COLO829 (cell line): ENCODE data around the gene DPY19L1.
A peak's percentile ranks its signal among the peaks of the same experiment; 100 is the strongest.
"Not testable (repeated sequence)": the region's sequence is repeated elsewhere in the genome, so short reads cannot be mapped to it uniquely, and the experiment has no call there.

Experiments
- DNase-seq: peaks from one replicate; pipeline ENCODE4 v3.0.0; 2012; ENCODE audit warnings: low spot score

DPY19L1 gene

DNA sequence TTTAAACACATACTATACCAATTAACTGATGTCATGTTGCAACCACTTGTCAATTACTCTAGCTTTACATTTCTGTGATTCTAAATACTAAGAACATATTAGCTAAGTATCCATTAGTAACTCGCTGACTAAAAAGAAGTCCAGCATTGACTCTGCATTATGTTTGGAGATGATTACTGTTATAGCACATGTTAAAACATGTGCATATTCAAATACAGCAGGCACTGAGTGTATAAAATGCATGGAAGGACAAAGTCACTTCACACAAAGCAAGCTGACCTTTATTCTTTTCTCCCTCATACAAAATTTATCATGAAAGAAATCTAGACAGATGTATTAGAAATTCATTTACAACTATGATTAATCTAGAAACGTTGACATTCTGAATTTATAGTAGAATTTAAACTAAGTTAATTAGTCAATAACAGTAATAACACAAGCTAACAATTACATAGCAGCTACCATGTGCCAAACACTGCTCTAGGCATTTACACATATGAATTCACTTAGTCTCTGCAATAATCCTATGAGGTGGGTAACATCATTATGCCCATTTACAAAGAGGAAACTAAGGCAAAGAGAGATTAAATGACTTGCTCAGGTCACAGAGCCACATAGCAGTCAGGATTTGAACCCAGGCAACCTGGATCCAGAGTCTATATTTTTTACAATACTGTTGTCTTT is 48.7 kb downstream of the DPY19L1 start:
- not testable (repeated sequence) for DNase-seq

DNA sequence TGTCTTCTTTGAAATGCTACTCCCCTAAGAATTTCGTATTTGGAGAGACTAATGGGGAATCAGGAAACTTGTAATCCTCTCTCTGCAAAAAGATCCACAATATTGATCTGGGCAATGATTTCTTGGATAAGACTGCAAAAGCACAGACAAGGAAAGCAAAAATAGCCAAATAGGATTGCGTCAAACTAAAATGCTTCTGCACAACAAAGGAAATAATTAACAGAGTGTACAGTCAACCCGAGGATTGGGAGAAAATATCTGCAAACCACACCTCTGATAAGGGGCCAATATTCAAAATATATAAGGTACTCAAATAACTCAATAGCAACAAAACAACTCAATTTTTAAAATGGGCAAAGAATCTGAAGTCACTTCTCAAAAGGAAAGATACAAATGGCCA is 52.1 kb downstream of the DPY19L1 start:
- not testable (repeated sequence) for DNase-seq

DNA sequence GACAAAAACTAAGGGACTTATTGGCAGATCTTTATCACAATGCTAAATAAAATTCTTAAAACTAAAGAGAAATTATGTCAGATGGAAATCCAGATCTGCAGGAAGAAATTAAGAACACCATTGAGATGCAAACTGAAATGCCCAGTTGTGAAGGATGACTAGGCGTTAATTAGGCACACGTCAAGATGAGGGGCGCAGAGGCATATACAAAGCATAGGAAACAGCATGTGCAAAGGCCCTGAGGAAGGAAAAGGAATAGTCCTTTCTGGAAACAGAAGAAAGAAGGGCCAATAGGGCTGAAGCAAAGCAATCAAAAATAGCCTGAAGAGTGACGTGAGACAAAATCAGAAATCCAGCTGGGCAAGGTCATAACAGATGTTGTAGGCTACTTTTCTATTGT is 53.1 kb downstream of the DPY19L1 start:
- not testable (repeated sequence) for DNase-seq

DNA sequence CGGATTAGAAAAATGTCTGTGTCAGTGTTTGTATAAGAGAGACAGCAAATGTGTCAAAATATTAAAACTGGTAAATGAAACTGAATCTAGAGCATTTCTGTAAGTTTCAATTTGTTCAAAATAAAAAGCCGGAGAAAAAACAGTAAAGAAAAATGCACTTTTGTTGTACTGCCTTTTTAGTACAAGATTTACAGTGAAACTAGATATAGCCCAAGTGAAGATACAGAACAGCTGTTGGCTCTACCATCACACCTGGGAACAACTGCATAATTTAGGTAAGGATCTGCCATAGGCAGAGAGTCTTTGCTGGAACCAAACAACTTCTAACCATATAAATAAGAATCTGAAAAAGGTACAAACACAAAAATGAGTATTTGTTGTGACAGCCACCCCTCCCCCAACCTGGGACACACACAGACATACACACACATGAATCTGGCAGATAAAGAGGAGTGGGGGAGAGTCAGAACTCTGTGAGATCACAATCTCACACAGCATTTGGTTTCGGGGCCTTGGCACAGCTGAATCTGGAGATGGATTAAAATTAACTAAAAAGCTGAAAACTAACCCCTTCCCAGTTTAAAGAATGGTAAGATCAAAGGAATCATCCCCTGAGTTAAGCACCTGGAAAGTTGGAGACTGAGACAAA is 54.8 kb downstream of the DPY19L1 start:
- DNase-seq = no peak

DNA sequence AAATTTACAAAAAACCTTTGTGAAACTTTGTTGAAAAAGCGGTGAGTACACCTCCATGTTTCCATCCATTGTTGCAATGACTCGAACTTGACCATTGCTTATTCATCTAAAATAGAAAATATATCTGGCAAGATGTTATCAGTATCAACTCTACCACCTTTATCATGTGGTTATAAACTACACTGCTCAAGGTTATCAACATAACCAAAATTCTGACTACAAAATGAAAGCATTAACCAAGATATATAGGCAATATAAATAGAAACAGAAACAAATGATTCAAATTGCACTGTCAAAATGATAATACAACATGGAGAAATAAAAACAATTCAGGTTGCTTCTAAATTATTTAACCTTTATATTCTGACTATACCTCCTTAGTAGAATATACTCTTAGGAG is 58.2 kb downstream of the DPY19L1 start:
- not testable (repeated sequence) for DNase-seq

DNA sequence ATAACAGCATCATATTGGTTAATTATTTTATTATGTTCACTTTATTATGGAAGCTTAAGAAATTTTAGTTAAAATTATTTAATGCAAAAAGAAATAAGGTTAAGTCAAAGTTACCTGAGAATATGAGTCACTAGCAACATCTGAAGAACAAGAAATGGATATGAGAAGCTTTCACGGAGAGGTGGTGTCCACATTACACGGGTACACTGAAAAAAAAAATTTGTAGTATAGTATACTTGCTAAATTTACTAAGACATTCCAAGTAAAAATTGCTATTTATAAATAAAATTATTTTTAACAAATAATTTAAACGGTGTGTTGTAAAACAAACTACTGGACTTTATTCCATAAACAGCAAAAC is 63.9 kb downstream of the DPY19L1 start:
- no peak for DNase-seq

DNA sequence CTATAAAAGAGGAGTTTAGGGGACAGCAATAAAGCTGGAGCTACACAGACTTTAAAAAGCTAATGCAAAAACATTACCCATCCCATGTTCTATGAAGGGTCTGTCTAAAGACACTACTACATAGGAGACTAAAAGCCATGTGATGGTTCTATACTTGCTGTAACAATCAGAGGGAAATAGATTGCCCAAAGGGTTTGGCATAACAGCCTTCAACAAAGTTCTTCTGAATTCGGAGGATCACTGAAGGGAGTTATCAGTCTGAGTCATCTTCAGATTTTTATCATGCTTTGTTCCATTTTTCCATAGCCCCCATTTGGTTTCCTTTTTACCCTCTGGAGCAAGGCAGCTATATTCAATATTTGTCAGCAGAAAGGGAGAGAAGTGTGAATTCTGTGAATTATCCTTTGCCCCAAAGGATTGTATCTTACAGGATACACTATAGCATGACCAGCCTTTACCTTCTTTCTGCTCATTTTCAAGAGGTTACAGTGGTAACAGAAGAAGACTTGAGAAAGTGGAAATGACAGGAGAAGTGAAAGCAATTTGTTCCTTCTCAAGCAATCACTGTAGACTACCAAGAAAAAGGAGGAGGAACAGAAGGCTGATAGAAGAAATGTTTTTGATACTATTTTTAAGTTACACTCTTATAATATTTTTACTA is 64.4 kb downstream of the DPY19L1 start:
- not testable (repeated sequence) for DNase-seq

DNA sequence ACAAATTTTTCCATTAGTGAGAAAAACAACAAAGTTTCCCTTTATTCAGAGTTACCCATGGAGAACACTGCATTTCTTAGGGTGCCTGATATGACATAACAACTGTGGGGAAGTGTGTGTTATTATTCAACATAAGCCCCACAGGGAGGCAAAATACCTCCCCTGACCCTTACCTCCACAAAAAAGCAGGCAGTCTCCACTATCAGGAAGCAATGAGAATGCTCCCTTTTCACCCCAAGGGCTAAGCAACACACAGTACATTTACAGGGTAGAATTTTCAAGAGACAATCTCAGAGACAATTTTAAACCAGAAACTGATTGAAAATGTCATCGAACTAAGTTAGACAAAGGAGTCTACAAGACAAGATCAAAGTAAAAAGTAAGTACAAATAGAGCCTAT is 69.5 kb downstream of the DPY19L1 start:
- not testable (repeated sequence) for DNase-seq

DNA sequence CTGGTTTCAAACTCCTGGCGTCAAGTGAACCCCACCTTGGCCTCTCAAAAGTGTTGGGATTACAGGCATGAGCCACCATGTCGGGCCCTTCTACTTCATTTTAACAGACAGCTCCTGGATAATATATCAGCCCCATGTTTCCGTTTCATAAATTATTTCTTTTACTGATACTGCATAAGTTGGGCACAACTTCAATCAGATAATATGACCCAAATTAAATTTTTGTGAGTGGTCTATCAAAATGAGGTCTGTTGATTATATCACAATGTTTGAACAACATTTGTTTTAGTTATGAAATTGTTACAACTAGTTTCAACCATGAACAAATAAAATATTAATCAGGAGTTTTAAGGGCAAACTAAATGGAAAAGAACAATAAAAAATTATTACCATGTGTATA is 70.8 kb downstream of the DPY19L1 start:
- not testable (repeated sequence) for DNase-seq

DNA sequence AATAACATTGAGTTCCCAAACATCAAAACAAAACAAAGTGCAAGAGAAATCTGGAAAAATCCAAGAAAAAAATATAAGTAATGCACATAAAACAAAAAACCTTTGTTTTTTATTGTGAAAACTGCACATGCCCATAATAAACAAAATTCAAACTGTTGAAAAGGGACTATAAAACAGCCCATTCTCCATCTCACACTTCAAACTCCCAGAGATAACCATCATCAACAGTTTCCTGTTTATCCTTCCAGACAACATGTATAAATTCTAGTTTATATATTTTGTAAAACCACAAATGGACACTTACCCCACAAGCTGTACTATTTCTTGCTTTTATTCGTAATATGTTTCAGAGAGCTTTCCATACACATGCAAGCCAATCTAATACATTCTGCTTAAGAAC is 79.3 kb downstream of the DPY19L1 start:
- DNase-seq = no peak

DNA sequence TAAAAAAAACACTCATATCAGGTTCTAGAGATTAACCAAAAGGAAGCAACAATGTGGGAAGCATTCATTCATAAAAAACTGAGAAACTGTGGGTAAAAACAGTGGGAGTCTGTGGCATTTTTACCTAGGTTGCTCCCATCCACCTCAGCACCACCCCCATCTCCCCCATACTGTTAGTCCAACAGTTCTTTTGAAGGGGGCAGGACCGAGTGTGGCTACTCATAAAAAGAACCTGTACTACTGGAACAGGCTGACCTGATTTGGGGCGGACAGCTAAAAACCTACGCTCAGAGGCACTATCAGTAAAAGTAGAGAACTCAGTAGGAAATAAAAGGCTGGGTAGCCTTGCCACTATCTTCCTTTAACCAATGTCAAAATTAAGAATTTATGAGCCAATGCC is 84.5 kb downstream of the DPY19L1 start:
- DNase-seq = no peak

DNA sequence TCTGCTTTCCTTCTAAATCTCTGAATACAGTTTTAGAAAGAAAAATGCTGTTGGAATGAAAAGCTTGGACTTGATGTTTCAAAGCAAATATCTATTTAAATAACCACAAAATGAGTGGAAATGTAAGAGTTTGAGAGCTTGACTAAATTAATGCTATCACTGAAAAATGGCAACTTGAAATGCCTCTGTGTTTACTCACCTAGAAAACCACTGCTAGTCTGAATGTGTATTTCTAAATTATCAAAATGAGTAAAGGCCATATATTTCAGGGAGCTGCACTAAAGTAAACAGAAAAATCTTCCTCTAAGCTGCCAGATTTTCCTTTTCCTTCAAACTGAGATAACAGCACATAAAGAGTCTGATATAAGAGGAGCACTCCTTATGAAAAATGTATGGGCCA is 87.9 kb downstream of the DPY19L1 start:
- DNase-seq = no peak

DNA sequence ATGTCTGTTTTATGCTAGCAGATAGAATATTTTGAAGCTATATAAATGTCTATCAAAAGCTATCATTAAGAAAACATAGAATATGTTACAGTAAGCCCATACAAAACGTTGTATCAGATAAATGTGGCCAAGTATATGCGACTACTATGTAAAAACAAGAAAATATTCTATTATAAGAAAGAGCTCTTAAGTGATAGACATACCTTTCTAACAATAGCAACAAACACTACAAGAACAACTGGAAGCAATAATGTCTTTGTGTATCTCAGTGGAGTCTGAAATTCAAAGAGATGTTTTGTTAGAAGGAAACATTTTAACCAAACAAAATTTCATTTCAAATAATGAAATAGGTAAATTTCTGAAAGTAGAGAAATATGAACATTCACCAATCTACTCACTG is 89.9 kb downstream of the DPY19L1 start:
- DNase-seq = not testable (repeated sequence)

DNA sequence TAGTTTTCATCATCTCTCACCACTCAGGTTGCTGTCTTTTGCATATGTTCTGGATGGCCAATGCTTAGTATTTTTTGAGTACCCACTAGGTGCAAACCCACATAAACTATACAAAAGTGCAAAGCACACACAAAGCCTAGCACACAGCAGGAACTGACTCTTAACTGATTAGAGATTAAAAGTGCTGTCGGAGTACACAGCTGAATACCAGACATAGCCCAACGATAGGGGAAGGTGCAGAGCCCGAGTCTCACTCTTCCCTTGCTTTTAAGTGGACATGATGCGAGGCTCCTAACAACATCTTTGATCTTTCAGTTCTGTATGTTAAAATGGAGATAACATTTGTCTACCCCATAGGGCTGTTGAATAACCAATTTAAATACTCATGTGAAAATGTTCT is 90.8 kb downstream of the DPY19L1 start:
- no peak for DNase-seq

DNA sequence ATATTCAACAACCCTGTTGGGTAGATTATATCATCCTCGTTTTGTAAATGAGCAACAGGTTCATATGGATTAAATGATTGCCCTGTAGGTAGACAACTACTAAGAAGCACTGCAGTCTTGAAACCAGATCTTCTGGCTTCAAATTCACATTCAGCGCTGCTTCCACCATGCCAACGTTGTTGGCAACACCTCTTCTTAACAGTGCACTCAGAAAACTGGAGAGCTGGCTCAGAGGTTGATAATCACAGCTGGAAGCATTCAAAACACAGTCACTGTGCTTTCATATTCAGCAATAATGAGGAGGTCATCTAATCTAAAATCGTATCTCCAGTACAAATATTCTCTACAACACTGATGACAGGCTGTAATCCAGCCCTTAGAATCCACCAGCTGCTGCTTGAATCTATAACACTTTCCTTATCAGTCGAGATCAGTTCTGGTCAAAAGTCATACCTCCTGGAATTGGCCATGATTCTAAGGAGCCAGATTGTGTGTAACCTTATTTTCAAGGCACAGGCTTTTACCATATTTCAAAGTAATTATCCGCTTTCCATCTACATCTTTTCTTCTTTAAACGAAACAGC is 91.3 kb downstream of the DPY19L1 start:
- DNase-seq = not testable (repeated sequence)

DNA sequence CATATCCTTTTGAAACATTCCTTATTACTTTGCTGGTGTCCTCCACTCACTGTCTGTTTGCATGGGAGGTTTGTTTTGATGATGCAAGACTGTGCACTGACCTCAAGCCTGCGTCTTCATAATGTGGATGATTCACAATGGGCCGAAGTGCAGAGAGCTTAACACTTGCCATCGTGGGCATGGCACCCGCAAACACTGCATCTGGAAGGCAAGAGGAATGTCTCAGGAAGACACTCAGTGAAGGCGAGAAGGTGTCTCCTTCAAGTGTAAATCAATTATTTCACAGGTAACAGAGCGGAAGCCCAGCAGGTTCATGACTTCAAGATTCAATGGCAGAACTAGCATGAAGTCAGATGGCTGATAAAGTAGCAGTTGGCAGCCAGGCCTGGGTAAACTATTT is 98.1 kb downstream of the DPY19L1 start:
- no peak for DNase-seq

DNA sequence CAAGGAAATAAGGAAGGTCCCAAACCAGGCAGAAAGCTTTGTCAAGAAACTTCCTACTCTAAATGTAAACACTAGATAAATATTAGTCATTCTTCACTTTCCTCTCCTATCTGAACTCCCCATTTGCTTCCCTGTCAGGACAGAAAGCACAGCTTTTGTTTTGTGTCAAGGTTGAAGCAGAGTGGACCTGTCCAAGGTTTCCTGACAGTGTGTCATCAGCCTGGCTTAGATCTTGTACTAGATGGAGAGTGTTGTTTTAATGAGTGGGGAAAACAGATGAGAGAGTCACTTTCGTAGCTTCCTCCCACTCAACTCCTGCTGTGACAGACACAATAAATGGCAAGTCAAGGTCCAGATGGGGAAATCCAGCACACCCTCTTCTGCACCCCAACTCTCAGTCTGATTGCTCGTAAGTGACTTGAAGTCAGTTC is 101.5 kb downstream of the DPY19L1 start:
- not testable (repeated sequence) for DNase-seq

DNA sequence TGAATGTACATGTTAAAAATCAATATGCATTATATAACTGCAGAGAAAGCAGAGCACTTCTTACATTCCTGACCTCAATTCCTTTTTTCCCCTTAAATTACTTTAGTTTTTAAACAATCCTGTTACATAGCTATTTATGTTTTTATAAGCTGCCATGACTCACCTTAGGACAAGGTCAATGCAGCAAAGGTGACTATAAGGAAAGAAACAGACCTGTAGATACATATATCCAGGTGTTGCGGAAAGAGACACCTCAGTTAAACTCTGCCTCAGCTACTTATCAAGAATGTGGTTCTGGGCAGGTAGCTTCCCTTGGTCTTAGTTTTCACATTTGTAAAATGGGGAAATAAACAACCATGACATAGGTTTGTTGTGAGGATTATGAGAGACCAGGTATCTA is 105.5 kb downstream of the DPY19L1 start:
- DNase-seq = no peak

DNA sequence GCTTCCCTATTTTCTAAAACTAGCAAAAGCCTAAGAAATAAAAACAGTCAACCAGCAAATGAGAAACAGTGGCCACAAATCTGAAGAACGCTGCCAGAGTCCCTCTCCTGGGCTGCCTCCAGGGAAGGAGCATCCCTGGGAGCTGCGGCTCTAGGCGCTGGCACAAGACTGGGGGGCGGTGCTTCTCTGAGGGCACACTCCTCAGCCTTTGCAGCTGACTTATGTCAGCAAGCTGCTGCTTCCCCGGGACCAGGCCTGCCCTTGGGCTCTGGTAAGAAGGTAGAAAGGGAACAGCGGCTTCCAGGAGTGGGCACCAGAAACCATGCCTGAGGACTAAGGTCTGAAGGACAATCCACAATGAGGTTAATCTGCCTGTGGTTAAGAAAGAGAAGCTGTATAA is 107.5 kb downstream of the DPY19L1 start:
- DNase-seq = not testable (repeated sequence)

DNA sequence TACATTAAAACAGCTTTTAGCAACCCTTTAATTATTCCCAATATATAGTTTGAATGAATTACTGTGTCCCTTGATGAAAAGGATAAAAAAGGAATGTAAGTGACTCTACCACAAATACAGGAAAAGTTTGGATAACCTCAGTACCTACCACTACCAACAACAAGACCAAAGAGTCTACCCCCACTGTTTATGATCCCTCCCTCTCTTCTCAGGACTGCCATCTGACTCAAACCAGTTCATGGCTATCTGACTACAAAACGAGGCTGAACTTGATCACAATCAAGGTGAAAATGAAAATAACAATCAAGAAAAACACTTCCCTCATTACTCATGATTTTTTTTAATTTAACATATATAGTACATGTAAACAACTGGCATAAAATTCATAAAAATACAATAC is 108.7 kb downstream of the DPY19L1 start:
- DNase-seq = no peak

DNA sequence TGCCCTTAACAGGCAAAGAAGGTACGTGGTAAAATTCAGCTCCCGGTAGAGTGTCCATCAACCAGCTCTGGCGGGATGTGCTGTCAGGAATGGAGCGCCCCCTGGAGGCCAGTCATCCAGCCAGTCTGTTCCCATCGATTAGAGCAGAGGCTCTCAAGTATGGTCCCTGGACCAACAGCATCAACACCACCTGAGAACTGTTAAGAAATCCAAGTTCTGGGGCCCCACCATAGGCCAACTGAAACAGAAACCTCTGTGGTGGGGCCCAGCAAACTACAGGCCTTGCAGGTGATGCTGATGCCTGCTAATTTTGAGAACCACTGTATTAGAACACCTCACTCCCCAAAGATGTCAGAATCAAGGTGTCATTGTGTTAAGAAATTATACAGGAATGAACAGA is 109.2 kb downstream of the DPY19L1 start:
- peak; percentile 27 for DNase-seq

DNA sequence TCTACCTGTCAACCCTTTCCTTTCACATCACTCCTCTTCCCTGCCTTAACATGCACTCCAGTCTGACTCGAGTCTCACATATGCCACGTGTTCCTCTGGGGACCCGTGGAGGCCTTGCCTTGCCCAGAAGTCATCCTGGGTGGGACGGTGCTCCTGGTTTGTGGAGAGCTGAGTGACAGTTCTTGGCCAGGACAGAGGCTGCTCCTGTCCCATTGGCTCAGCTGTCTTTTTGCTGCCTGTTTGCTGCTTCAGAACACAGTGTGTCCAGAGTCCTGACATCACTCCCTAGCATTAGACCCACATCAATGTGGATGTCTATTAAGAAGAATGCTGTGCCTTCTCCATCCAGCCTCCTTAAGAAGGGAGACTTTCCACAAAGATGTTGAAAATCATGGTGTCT is 116.8 kb downstream of the DPY19L1 start:
- not testable (repeated sequence) for DNase-seq

DNA sequence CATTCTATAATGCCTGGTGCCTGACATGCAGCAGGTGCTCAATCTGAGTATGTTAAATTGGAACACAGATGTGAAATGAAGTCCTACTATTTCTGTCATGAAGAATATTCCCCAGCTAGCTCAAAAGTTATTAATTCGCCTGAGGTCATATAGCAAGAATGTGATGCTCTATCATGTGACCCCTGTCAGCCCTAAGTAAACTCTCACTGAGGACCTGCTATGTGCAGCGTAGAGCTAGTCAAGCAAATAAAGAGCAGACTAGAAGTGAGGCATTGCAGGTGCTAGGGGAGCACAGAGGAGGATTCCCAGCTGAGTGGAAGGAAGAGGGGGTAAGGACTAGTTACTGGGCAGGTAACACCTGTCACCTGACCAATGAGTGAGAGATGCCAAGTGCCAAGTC is 118.2 kb downstream of the DPY19L1 start:
- DNase-seq = not testable (repeated sequence)
